Hepatocyte (in vitro differentiated cells): ENCODE results near the gene CAV3. TPM values are rescaled to one million over a fixed set of nuclear protein-coding genes. Genes with fewer than 3 reads are reported as not detected.

Source experiments
- DNase-seq: peaks from one replicate; pipeline ENCODE4 v3.0.0-alpha.2; 2016; ENCODE audit warnings: low spot score
- H2AFZ ChIP-seq: fragments of 200-600 bp; sonication (generic); 2 replicates; pipeline ENCODE4 v1.6.0; 2016; ENCODE audit warnings: antibody characterized with exemption, mild to moderate bottlenecking
- H3K27ac ChIP-seq: fragments of 200-600 bp; sonication (generic); 2 replicates; pipeline ENCODE4 v1.5.1; 2016; ENCODE audit warnings: mild to moderate bottlenecking
- H3K27me3 ChIP-seq: fragments of 200-600 bp; sonication (generic); 2 replicates; pipeline ENCODE4 v1.6.1; 2016
- H3K36me3 ChIP-seq: fragments of 200-600 bp; sonication (generic); replicated peaks from 2 replicates; pipeline ENCODE4 v1.5.1; 2016; ENCODE audit warnings: low read depth; ENCODE audit not compliant: insufficient read depth
- H3K4me1 ChIP-seq: fragments of 200-600 bp; sonication (generic); 2 replicates; pipeline ENCODE4 v1.5.1; 2016; ENCODE audit warnings: mild to moderate bottlenecking, moderate library complexity; ENCODE audit not compliant: insufficient read depth
- H3K4me2 ChIP-seq: fragments of 200-600 bp; sonication (generic); 2 replicates; pipeline ENCODE4 v1.6.0; 2016
- H3K4me3 ChIP-seq: fragments of 200-600 bp; sonication (generic); 2 replicates; pipeline ENCODE4 v1.5.1; 2016; ENCODE audit warnings: mild to moderate bottlenecking
- H3K79me2 ChIP-seq: fragments of 200-600 bp; sonication (generic); 2 replicates; pipeline ENCODE4 v1.6.0; 2017; ENCODE audit warnings: mild to moderate bottlenecking
- H3K9me2 ChIP-seq: fragments of 200-600 bp; sonication (generic); replicated peaks from 2 replicates; pipeline ENCODE4 v1.6.0; 2017; ENCODE audit warnings: mild to moderate bottlenecking; ENCODE audit not compliant: insufficient read depth
- H3K9me3 ChIP-seq: fragments of 200-600 bp; sonication (generic); 2 replicates; pipeline ENCODE4 v1.5.1; 2016; ENCODE audit warnings: low read depth, mild to moderate bottlenecking
- H4K20me1 ChIP-seq: fragments of 200-600 bp; sonication (generic); 2 replicates; pipeline ENCODE4 v1.6.0; 2016; ENCODE audit warnings: mild to moderate bottlenecking; ENCODE audit not compliant: insufficient read depth, poor library complexity, severe bottlenecking
- EZH2 ChIP-seq: fragments of 200-600 bp; sonication (generic); IDR thresholded peaks from 2 replicates; pipeline ENCODE4 v1.6.1; 2016; ENCODE audit warnings: antibody characterized with exemption, mild to moderate bottlenecking, borderline replicate concordance
- EZH2phosphoT487 ChIP-seq: fragments of 200-600 bp; sonication (generic); IDR thresholded peaks from one replicate; pipeline ENCODE4 v1.6.1; 2018; ENCODE audit warnings: antibody characterized with exemption, mild to moderate bottlenecking, low read depth, moderate library complexity; ENCODE audit not compliant: unreplicated experiment, severe bottlenecking
- WGBS: methylation state at CpG from one replicate; pipeline ENCODE4 v1.1.6; 2016; ENCODE audit warnings: low lambda C conversion rate; ENCODE audit errors: missing lambda C conversion rate; 5-methylcytosine and 5-hydroxymethylcytosine counted together
- polyA plus RNA-seq: library from polyadenylated mRNA; unstranded; fragments of >200 nt; fragmentation: Nextera tagmentation; extraction: Ambion mirVana; gene quantifications from 2 replicates; pipeline ENCODE4 v1.2.1, GENCODE V29; 2016
- total RNA-seq: library from RNA; depleted of rRNA; stranded (reverse); fragments of >200 nt; gene quantifications from 2 replicates; pipeline ENCODE4 v1.2.3, GENCODE V29; 2014
- TF ChIP-seq, protein P1 (sequence below): fragments of 200-600 bp; sonication (generic); IDR thresholded peaks from 2 replicates; pipeline ENCODE4 v1.5.1; 2016; ENCODE audit warnings: antibody characterized with exemption, mild to moderate bottlenecking; ENCODE audit not compliant: poor library complexity

CAV3 gene
- total and polyA plus RNA-seq, 2 experiments from 2014 or later: not detected

DNA sequence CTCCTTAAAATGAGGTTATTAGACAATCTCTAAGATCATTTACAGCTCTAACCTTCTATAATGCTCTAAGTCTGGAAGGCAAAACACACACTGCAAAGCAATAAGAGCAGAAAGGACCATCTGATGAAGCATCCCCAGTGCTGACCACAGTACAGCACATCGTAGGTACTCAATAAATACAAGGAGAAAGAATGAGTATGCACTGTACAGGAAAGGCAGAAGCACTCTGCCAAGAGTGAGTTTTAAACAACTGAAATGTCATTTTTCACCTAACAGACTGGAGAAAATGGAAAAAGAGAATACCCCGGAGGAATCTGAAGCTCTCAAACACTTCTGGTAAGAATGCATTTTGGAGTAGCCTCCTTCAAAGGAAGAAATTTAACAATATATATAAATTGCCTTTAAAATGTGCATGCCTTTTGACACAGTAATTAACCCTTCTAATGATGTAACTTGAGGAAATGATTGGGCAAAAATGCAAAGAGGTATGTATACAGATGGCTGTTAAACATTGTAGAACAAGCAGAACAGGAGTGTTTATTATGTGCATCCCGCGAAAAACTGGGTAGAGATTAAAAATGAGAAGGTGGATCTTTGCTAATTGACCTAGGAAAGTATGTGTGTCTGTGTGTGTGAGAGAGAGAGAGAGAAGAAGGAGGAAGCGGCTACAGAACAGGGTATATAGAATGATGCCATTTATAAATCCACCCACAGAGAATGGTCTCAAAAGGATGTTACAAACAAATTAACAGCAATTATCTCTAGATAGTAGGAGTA is 43.8 kb downstream of the CAV3 start:
- H3K9me2 ChIP-seq: no peaks in the 10 kb centered on the region
- H4K20me1 ChIP-seq: no peaks in the 10 kb centered on the region
- DNase-seq: no peak
- no peaks in the 10 kb centered on the region for H3K27me3 ChIP-seq
- WGBS: 86% methylated on average over 5 of the region's 5 CpGs
- no peaks in the 10 kb centered on the region for H3K79me2 ChIP-seq
- no peaks in the 10 kb centered on the region for H3K4me1 ChIP-seq
- no peak overlapping the region for H3K27ac ChIP-seq
- H2AFZ ChIP-seq: no peak overlapping the region
- TF ChIP-seq EZH2 (no peak), EZH2phosphoT487 (no peak)
- TF ChIP-seq, protein P1, sequence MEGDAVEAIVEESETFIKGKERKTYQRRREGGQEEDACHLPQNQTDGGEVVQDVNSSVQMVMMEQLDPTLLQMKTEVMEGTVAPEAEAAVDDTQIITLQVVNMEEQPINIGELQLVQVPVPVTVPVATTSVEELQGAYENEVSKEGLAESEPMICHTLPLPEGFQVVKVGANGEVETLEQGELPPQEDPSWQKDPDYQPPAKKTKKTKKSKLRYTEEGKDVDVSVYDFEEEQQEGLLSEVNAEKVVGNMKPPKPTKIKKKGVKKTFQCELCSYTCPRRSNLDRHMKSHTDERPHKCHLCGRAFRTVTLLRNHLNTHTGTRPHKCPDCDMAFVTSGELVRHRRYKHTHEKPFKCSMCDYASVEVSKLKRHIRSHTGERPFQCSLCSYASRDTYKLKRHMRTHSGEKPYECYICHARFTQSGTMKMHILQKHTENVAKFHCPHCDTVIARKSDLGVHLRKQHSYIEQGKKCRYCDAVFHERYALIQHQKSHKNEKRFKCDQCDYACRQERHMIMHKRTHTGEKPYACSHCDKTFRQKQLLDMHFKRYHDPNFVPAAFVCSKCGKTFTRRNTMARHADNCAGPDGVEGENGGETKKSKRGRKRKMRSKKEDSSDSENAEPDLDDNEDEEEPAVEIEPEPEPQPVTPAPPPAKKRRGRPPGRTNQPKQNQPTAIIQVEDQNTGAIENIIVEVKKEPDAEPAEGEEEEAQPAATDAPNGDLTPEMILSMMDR: no peak
- H3K36me3 ChIP-seq: no peaks in the 10 kb centered on the region
- no peak overlapping the region for H3K4me2 ChIP-seq
- no peaks in the 10 kb centered on the region for H3K9me3 ChIP-seq
- H3K4me3 ChIP-seq: no peak overlapping the region

DNA sequence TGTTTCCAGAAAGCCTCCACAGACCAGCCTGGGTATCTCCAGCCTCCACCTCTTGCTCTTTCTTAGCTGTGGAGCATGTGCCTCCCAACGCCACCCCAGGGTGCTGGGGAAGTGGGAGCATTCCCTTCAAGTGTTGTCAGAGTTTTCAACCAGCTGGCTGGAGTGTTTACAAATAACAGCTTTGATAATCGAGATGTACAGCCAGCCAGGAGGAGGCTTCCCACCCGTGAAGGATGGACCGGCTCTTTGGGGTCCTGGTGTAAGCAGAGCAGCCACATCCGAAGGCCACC is 44.3 kb downstream of the CAV3 start:
- Histone ChIP-seq H3K27ac (no peak overlapping the region), H3K79me2 (no peaks in the 10 kb centered on the region), H3K4me3 (no peak overlapping the region), H2AFZ (no peak overlapping the region), H3K4me2 (no peak overlapping the region), H3K27me3 (no peaks in the 10 kb centered on the region), H3K9me3 (no peaks in the 10 kb centered on the region), H3K36me3 (no peaks in the 10 kb centered on the region), H3K9me2 (no peaks in the 10 kb centered on the region), H4K20me1 (no peaks in the 10 kb centered on the region), H3K4me1 (no peaks in the 10 kb centered on the region)
- 92% methylated on average over 5 of the region's 5 CpGs for WGBS
- no peak for DNase-seq
- TF ChIP-seq, protein P1: no peak
- TF ChIP-seq EZH2phosphoT487: no peak

DNA sequence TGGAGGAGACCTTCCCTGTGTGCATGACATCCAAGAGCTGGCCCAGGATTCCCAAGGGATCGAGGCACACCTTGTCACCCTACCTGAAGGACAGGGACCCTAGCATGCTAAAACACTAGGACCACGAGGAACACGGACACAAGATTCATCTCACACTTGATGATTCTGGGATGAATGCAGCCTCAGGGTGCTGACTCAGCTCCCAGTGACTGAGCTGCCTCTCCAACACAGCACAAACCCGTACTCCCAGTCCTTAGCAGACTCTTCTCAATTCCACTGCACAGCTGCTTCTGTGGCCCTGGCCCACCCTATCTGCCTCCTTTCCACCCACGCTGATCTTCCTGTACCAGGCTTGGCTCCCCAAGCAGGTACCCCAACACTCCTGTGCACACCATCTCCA is 44.9 kb downstream of the CAV3 start:
- H3K79me2 ChIP-seq: no peaks in the 10 kb centered on the region
- no peak for DNase-seq
- no peaks in the 10 kb centered on the region for H3K9me2 ChIP-seq
- H3K27ac ChIP-seq: no peak overlapping the region
- no peak overlapping the region for H3K4me3 ChIP-seq
- TF ChIP-seq, protein P1: no peak
- no peak for TF ChIP-seq EZH2
- TF ChIP-seq EZH2phosphoT487: no peak
- H3K9me3 ChIP-seq: no peaks in the 10 kb centered on the region
- no peaks in the 10 kb centered on the region for H4K20me1 ChIP-seq
- no peaks in the 10 kb centered on the region for H3K36me3 ChIP-seq
- WGBS: 82% methylated on average over 5 of the region's 5 CpGs
- H3K4me2 ChIP-seq: no peak overlapping the region
- no peaks in the 10 kb centered on the region for H3K27me3 ChIP-seq
- no peak overlapping the region for H2AFZ ChIP-seq
- H3K4me1 ChIP-seq: no peaks in the 10 kb centered on the region

DNA sequence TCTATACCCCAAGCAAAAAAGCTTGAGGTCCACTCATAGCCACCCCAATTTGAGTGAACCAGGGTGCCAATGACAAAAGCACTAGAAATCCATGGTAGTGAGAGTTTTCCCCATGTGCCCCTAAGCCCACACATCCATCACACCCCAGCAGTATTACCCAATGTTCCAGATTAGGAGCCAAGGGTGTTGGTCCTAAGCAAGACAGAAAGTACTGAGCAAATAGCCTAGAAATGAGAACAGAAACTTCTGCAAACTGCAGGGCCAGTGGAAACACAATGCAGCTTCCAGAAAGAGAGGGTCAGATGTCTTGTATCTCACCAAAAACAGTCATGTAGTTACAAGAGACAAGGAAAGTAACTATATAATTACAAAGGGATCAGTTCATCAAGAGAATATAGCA is 46.7 kb downstream of the CAV3 start:
- Histone ChIP-seq H3K4me2 (no peak overlapping the region), H3K4me1 (no peaks in the 10 kb centered on the region)
- TF ChIP-seq, protein P1: no peak
- TF ChIP-seq EZH2 (no peak), EZH2phosphoT487 (no peak)

More for the DNA sequence above, 46.7 kb downstream of the CAV3 start:
- H3K79me2 ChIP-seq: no peaks in the 10 kb centered on the region
- DNase-seq: no peak
- H3K4me3 ChIP-seq: no peak overlapping the region
- no peaks in the 10 kb centered on the region for H3K9me3 ChIP-seq
- no peaks in the 10 kb centered on the region for H4K20me1 ChIP-seq
- H3K27ac ChIP-seq: no peak overlapping the region
- no peaks in the 10 kb centered on the region for H3K36me3 ChIP-seq
- no peak overlapping the region for H2AFZ ChIP-seq
- no peaks in the 10 kb centered on the region for H3K9me2 ChIP-seq
- no peaks in the 10 kb centered on the region for H3K27me3 ChIP-seq
